HL-60 (cell line): ENCODE results near the gene EPB41L2.

ENCODE experiments used
- DNase-seq, 2 experiments: peaks; one replicate each; pipeline ENCODE4 v3.0.0-alpha.2; 2010 to 2020; ENCODE audit warnings: low read depth in 1 of 2, low spot score in 1 of 2
- H3K27ac ChIP-seq: fragments of 250-450 bp; sonication (Bioruptor Pico); replicated peaks from 2 replicates; pipeline ENCODE4 v1.5.1; 2020; ENCODE audit warnings: mild to moderate bottlenecking, moderate library complexity
- H3K27me3 ChIP-seq: fragments of 250-450 bp; sonication (Bioruptor Pico); 2 replicates; pipeline ENCODE4 v1.5.1; 2021; ENCODE audit warnings: mild to moderate bottlenecking, moderate library complexity; ENCODE audit not compliant: insufficient read depth, poor library complexity, severe bottlenecking
- H3K4me3 ChIP-seq: replicated peaks from 2 replicates; pipeline ENCODE4 v1.5.1; 2011; ENCODE audit warnings: mild to moderate bottlenecking, control low read depth, low read length; ENCODE audit not compliant: insufficient read depth
- GABPA ChIP-seq: IDR thresholded peaks from 2 replicates; pipeline ENCODE4 v1.6.1; 2012; ENCODE audit warnings: low read depth
- POLR2AphosphoS5 ChIP-seq: IDR thresholded peaks from 2 replicates; pipeline ENCODE4 v1.6.1; 2012; ENCODE audit warnings: low read depth
- SPI1 ChIP-seq: IDR thresholded peaks from 2 replicates; pipeline ENCODE4 v1.6.1; 2012; ENCODE audit warnings: low read depth, mild to moderate bottlenecking, borderline replicate concordance
- TF ChIP-seq, protein P1 (sequence below): IDR thresholded peaks from 2 replicates; pipeline ENCODE4 v1.6.1; 2012; ENCODE audit warnings: low read depth; ENCODE audit not compliant: insufficient replicate concordance
- TF ChIP-seq, protein P2 (sequence below): IDR thresholded peaks from one replicate; pipeline ENCODE4 v1.5.1; 2011; ENCODE audit warnings: low read length, control low read depth, inconsistent platforms; ENCODE audit not compliant: insufficient read depth

The EPB41L2 gene

DNA sequence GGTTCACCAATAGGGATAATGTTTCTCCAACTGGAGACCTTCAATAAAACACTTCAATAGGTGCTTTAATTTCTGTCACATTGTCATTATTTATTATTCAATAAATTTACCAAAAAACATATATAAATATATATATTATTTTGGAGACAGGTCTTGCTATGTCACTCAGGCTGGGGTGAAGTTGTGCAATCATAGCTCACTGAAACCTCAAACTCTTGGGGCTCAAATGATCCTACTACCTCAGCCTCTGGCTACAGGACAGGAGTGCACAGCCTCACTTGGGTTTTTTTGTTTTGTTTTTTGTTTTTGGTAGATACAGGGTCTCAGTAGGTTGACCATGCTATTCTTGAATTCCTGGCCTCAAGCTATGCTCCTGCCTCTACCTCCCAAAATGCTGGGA lies 226.0 kb downstream of the EPB41L2 start:
- Histone ChIP-seq H3K27me3 (no peaks in the 10 kb centered on the region), H3K4me3 (no peak overlapping the region), H3K27ac (no peak overlapping the region)
- no peak for DNase-seq
- no peak for TF ChIP-seq POLR2AphosphoS5
- TF ChIP-seq, protein P1, sequence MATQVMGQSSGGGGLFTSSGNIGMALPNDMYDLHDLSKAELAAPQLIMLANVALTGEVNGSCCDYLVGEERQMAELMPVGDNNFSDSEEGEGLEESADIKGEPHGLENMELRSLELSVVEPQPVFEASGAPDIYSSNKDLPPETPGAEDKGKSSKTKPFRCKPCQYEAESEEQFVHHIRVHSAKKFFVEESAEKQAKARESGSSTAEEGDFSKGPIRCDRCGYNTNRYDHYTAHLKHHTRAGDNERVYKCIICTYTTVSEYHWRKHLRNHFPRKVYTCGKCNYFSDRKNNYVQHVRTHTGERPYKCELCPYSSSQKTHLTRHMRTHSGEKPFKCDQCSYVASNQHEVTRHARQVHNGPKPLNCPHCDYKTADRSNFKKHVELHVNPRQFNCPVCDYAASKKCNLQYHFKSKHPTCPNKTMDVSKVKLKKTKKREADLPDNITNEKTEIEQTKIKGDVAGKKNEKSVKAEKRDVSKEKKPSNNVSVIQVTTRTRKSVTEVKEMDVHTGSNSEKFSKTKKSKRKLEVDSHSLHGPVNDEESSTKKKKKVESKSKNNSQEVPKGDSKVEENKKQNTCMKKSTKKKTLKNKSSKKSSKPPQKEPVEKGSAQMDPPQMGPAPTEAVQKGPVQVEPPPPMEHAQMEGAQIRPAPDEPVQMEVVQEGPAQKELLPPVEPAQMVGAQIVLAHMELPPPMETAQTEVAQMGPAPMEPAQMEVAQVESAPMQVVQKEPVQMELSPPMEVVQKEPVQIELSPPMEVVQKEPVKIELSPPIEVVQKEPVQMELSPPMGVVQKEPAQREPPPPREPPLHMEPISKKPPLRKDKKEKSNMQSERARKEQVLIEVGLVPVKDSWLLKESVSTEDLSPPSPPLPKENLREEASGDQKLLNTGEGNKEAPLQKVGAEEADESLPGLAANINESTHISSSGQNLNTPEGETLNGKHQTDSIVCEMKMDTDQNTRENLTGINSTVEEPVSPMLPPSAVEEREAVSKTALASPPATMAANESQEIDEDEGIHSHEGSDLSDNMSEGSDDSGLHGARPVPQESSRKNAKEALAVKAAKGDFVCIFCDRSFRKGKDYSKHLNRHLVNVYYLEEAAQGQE, result no peak
- no peak for TF ChIP-seq SPI1
- TF ChIP-seq GABPA, result no peak
- TF ChIP-seq, protein P2, sequence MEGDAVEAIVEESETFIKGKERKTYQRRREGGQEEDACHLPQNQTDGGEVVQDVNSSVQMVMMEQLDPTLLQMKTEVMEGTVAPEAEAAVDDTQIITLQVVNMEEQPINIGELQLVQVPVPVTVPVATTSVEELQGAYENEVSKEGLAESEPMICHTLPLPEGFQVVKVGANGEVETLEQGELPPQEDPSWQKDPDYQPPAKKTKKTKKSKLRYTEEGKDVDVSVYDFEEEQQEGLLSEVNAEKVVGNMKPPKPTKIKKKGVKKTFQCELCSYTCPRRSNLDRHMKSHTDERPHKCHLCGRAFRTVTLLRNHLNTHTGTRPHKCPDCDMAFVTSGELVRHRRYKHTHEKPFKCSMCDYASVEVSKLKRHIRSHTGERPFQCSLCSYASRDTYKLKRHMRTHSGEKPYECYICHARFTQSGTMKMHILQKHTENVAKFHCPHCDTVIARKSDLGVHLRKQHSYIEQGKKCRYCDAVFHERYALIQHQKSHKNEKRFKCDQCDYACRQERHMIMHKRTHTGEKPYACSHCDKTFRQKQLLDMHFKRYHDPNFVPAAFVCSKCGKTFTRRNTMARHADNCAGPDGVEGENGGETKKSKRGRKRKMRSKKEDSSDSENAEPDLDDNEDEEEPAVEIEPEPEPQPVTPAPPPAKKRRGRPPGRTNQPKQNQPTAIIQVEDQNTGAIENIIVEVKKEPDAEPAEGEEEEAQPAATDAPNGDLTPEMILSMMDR, result no peak

DNA sequence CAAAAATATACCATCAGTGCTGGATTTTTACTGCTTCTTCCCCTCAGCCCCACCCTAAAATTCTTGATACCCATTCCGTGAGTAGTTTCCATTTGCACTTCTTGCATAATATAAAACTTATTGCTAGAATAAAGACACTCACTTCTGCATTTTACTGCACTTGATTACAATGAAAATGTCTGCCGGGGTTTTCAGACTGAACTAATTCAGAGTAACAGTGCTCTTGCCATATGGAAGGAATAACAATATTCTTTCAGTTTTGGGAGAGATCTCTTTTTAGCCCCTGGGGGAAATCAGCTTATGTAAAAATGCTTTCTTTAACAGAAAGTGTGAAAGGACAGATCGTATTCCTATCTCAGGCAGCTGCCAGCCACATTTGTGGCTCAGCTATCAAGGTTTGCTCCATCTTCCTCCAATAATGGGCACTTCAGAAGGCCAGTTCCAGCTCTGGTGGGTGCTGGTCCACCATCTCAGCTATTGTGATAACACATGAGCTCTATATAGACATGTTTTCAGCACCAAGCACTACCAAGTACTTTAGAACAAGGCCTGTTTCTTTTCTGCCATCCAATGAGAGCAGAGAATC lies 226.9 kb downstream of the EPB41L2 start:
- TF ChIP-seq SPI1, result no peak
- TF ChIP-seq GABPA, result no peak
- TF ChIP-seq POLR2AphosphoS5, result no peak
- TF ChIP-seq, protein P1, result no peak
- TF ChIP-seq, protein P2, result no peak
- no peak for DNase-seq

DNA sequence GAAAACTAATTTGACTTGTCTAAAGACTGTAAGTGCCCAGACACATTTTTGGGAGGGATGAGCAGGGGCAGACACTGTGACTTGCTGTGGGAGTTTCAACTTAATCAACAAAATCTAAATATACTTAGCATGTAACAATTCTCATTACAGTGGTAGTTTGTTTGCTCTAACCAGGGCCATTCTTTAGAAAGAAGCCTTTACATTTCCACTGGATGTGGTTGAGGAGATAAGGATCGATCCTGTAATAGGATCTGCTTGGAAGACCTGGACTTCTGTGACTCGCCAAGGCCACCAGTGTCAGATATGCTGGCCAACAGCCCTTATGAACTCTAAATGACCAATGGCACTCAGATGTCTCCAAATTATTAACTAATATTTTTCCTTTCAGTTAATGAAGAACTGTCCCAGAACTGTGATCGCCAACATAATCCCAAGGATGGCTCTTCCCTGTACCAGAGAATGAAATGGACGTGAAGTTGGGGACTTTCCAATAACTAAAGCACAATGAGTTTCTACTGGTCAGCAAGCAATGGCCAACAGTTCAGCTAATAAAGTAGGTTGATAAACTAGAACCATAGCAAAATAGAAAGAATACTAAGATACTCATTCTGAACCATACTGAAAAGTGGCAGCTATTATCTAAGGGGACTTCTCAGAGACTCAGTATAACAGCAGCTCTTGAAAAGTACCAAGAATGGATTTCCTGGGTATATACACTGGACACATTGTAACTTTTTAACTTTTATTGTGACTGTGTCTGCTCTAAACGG lies 228.4 kb downstream of the EPB41L2 start:
- DNase-seq, result no peak
- Histone ChIP-seq H3K27ac (no peak overlapping the region), H3K27me3 (no peaks in the 10 kb centered on the region), H3K4me3 (no peak overlapping the region)
- no peak for TF ChIP-seq POLR2AphosphoS5
- TF ChIP-seq GABPA, result no peak

More for the DNA sequence above, 226.9 kb downstream of the EPB41L2 start:
- H3K4me3 ChIP-seq, result no peak overlapping the region
- H3K27me3 ChIP-seq, result no peaks in the 10 kb centered on the region
- no peak overlapping the region for H3K27ac ChIP-seq

DNA sequence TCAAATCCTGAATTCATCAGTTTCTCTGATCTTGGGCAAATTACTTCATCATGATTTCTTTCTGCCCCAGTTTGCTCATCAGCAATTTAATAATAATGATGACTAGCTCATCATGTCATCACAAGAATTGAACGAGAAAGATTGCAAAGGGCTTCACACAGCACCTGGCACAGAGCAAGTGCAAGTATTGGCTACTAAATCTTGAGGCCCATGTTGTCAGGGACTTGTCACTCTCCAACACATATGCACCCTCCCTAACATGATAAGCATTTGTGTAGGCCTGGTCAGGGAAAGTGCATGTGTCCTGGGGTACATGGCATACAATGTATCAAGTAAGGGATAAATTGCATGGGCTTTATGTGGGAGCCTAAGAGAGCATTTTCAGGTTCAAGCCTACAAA lies 229.5 kb downstream of the EPB41L2 start:
- Histone ChIP-seq H3K27ac (no peak overlapping the region), H3K27me3 (no peaks in the 10 kb centered on the region), H3K4me3 (no peak overlapping the region)
- no peak for DNase-seq
- no peak for TF ChIP-seq GABPA
- TF ChIP-seq, protein P1, result no peak
- no peak for TF ChIP-seq SPI1
- TF ChIP-seq, protein P2, result no peak
- TF ChIP-seq POLR2AphosphoS5, result no peak
